Cardiac muscle cell (in vitro differentiated cells and primary cell): Measurements from ENCODE around the gene MRPL14. TPM values are rescaled to one million over a fixed set of nuclear protein-coding genes. Genes with fewer than 3 reads are reported as not detected.

ENCODE experiments used
- DNase-seq, 2 donors: peaks; one replicate each; pipeline versions ENCODE4 v3.0.0 to v3.0.0-alpha.2; 2010 to 2017; ENCODE audit warnings: low read depth in 1 of 2, low spot score in 1 of 2
- H3K27ac ChIP-seq: fragments of 200-600 bp; sonication (generic); 2 replicates; pipeline ENCODE4 v1.5.1; 2016
- H3K27me3 ChIP-seq: fragments of 200-600 bp; sonication (generic); 2 replicates; pipeline ENCODE4 v1.6.0; 2016; ENCODE audit warnings: control low read depth
- H3K36me3 ChIP-seq: fragments of 200-600 bp; sonication (generic); 2 replicates; pipeline ENCODE4 v1.5.1; 2016; ENCODE audit warnings: control low read depth
- H3K4me1 ChIP-seq: fragments of 200-600 bp; sonication (generic); 2 replicates; pipeline ENCODE4 v1.8.1; 2017; ENCODE audit warnings: low read depth, mild to moderate bottlenecking, mixed run types
- H3K4me3 ChIP-seq: fragments of 200-600 bp; sonication (generic); 2 replicates; pipeline ENCODE4 v1.5.1; 2016; ENCODE audit warnings: mild to moderate bottlenecking
- H3K9me3 ChIP-seq: fragments of 200-600 bp; sonication (generic); 2 replicates; pipeline ENCODE4 v1.5.1; 2017; ENCODE audit warnings: low read depth, mild to moderate bottlenecking, control low read depth
- CTCF ChIP-seq: IDR thresholded peaks from 2 replicates; pipeline ENCODE4 v1.5.1; 2012; ENCODE audit warnings: low read depth, mild to moderate bottlenecking, low read length
- polyA plus RNA-seq: library from polyadenylated mRNA; unstranded; fragments of >200 nt; fragmentation: Nextera tagmentation; extraction: Ambion mirVana; gene quantifications from 2 replicates; pipeline ENCODE4 v1.2.1, GENCODE V29; 2016
- total RNA-seq: library from RNA; depleted of rRNA; stranded (reverse); fragments of >200 nt; gene quantifications from 2 replicates; pipeline ENCODE4 v1.2.3, GENCODE V29; 2016

Gene MRPL14
- total and polyA plus RNA-seq, 2 experiments from 2014 or later, result 78.8 to 130 TPM

- Histone ChIP-seq H3K4me3 (no peak overlapping the region), H3K9me3 (no peaks in the 10 kb centered on the region), H3K27ac (no peak overlapping the region), H3K36me3 (peaks cover 27% of the 10 kb centered on the region), H3K4me1 (no peaks in the 10 kb centered on the region), H3K27me3 (no peaks in the 10 kb centered on the region)
- TF ChIP-seq CTCF, result no peak
- no peak for DNase-seq
Measured at GRCh38 chr6:44143731-44144130, 16.5 kb upstream of the MRPL14 start.

DNA sequence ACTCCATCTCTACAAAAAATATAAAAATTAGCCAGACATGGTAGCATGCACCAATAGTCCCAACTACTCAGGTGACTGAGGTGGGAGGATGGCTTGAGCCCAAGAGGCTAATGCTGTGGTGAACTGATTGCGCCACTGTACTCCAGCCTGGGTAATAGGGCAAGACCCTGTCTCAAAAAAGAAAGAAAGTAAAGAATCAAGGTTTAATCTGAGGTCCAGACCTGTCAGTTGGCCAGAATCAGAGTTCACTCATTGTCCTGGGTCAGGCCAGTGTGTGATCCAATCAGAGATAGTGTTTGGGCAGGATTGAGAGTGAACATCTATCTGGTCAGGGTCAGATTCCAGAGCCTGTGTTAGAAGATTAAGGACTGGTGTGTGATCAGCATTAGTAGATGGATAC, 15.6 kb upstream of the MRPL14 start:
- Histone ChIP-seq H3K27ac (no peak overlapping the region), H3K4me3 (no peak overlapping the region), H3K9me3 (no peaks in the 10 kb centered on the region), H3K27me3 (no peaks in the 10 kb centered on the region), H3K36me3 (peaks cover 27% of the 10 kb centered on the region), H3K4me1 (peaks cover 4% of the 10 kb centered on the region)
- no peak for DNase-seq
- TF ChIP-seq CTCF, result no peak

DNA sequence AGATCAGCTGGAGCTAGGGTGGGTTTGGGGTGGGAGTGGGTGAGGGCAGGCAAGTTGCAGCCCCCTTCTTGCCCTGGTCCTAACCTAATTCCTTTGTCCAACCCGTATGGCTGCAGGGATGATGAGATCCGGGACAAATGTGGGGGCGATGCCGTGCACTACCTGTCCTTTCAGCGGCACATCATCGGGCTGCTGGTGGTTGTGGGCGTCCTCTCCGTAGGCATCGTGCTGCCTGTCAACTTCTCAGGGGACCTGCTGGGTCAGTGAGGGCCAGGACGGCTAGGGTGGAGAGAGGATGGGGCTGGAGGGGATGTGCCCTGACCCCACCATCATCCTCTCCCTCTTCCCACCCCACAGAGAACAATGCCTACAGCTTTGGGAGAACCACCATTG, 12.1 kb upstream of the MRPL14 start:
- no peak for DNase-seq
- Histone ChIP-seq H3K4me3 (no peak overlapping the region), H3K9me3 (no peaks in the 10 kb centered on the region), H3K4me1 (peaks cover 8% of the 10 kb centered on the region), H3K27me3 (no peaks in the 10 kb centered on the region), H3K36me3 (peaks cover 13% of the 10 kb centered on the region), H3K27ac (no peak overlapping the region)
- no peak for TF ChIP-seq CTCF

DNA sequence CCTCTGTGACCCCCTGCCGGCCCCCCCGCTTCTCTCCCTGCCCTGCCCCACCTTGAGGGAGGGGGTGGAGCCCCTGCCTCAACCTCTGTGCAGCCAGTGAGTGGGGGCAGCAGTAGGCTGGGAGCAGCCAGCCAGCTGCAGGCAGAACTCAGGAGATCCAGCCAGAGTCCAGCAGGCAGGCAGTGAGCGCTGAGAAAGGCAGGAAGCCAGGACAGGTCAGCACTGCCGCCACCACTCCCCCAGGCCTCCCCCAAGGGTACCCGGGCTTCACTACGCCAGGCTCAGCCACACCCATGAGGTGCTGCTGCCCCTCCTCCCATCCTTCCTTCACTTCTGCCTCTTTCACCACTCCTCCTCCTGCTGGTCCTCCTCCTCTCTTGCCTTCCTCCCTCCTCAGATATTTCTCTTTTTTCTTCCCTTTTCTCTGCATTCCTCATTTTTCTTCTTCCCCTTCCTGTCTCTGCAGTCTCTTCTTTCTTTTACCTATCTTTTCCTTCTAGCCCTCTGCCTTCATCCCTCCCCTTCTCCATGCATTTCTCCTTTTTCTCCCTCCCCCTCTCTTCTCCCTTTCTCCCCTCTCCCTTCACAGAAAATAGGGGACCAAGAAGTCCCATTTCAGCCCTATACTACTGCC, 11.6 kb upstream of the MRPL14 start:
- no peaks in the 10 kb centered on the region for H3K27me3 ChIP-seq
- H3K4me1 ChIP-seq, result peaks cover 10% of the 10 kb centered on the region
- H3K9me3 ChIP-seq, result no peaks in the 10 kb centered on the region
- no peak for TF ChIP-seq CTCF
- no peak overlapping the region for H3K4me3 ChIP-seq
- DNase-seq, result peak in 1 of 2 donors; percentile 27
- peak overlapping the region; percentile 30 for H3K27ac ChIP-seq
- peaks cover 10% of the 10 kb centered on the region for H3K36me3 ChIP-seq

- TF ChIP-seq CTCF, result no peak
- no peak overlapping the region for H3K4me3 ChIP-seq
- peaks cover 5% of the 10 kb centered on the region for H3K36me3 ChIP-seq
- no peaks in the 10 kb centered on the region for H3K9me3 ChIP-seq
- H3K27me3 ChIP-seq, result no peaks in the 10 kb centered on the region
- H3K27ac ChIP-seq, result no peak overlapping the region
- peaks cover 19% of the 10 kb centered on the region for H3K4me1 ChIP-seq
- DNase-seq, result no peak
Measured at GRCh38 chr6:44135875-44136274, 8.6 kb upstream of the MRPL14 start.
